Fibroblast of lung (primary cell): ENCODE measurements around the gene SGCG. TPM values are rescaled to one million over a fixed set of nuclear protein-coding genes. Genes with fewer than 3 reads are reported as not detected.

Experiments
- DNase-seq, 2 donors: peaks; one replicate each; pipeline versions ENCODE4 v3.0.0 to v3.0.0-alpha.2; 2010; ENCODE audit warnings: low read depth in 2 of 2
- H2AFZ ChIP-seq: 2 replicates; pipeline ENCODE4 v1.5.1; 2012; ENCODE audit warnings: low read length, control low read depth, inconsistent platforms
- H3K27ac ChIP-seq: 2 replicates; pipeline ENCODE4 v1.5.1; 2011; ENCODE audit warnings: low read length, control low read depth; ENCODE audit not compliant: insufficient read depth
- H3K27me3 ChIP-seq: 2 replicates; pipeline ENCODE4 v1.5.1; 2011; ENCODE audit warnings: mild to moderate bottlenecking, low read length; ENCODE audit not compliant: control insufficient read depth, insufficient read depth
- H3K36me3 ChIP-seq: 2 replicates; pipeline ENCODE4 v1.5.1; 2011; ENCODE audit warnings: low read length; ENCODE audit not compliant: control insufficient read depth, insufficient read depth
- H3K4me1 ChIP-seq: 2 replicates; pipeline ENCODE4 v1.5.1; 2011; ENCODE audit warnings: low read length; ENCODE audit not compliant: control insufficient read depth, insufficient read depth; ENCODE audit errors: extremely low read depth
- H3K4me2 ChIP-seq: 2 replicates; pipeline ENCODE4 v1.5.1; 2011; ENCODE audit warnings: low read length, control low read depth; ENCODE audit not compliant: insufficient read depth; ENCODE audit errors: extremely low read depth
- H3K4me3 ChIP-seq, 4 experiments: fragments of 200-600 bp in 1 of 4; sonication (generic) in 1 of 4; replicated peaks in 1 of 4; 2 replicates each; pipeline ENCODE4 v1.5.1; 2011 to 2016; ENCODE audit warnings: low read length in 4 of 4, low read depth in 3 of 4, mild to moderate bottlenecking in 3 of 4, control low read depth in 2 of 4, inconsistent platforms in 1 of 4, mixed read lengths in 1 of 4; ENCODE audit not compliant: insufficient read depth in 1 of 4; ENCODE audit errors: control extremely low read depth in 1 of 4
- H3K79me2 ChIP-seq: 2 replicates; pipeline ENCODE4 v1.5.1; 2012; ENCODE audit warnings: mild to moderate bottlenecking, low read length, inconsistent platforms; ENCODE audit not compliant: control insufficient read depth, insufficient read depth
- H3K9ac ChIP-seq: 2 replicates; pipeline ENCODE4 v1.5.1; 2011; ENCODE audit warnings: mild to moderate bottlenecking, low read length, control low read depth; ENCODE audit not compliant: insufficient read depth
- H3K9me3 ChIP-seq: 2 replicates; pipeline ENCODE4 v1.5.1; 2012; ENCODE audit warnings: low read depth, low read length; ENCODE audit not compliant: control insufficient read depth, insufficient read depth
- H4K20me1 ChIP-seq: 2 replicates; pipeline ENCODE4 v1.5.1; 2011; ENCODE audit warnings: low read length; ENCODE audit not compliant: control insufficient read depth, insufficient read depth; ENCODE audit errors: extremely low read depth
- CTCF ChIP-seq, 2 donors: IDR thresholded peaks in 1 of 2; conservative IDR thresholded peaks in 1 of 2; 1 replicate in 1 of 2; 2 replicates in 1 of 2; pipeline ENCODE4 v1.5.1; 2011 to 2012; ENCODE audit warnings: low read length in 2 of 2, control low read depth in 1 of 2, inconsistent platforms in 1 of 2, low read depth in 1 of 2, mild to moderate bottlenecking in 1 of 2
- EZH2 ChIP-seq: IDR thresholded peaks from 2 replicates; pipeline ENCODE4 v1.5.1; 2012; ENCODE audit warnings: low read length, control low read depth, mild to moderate bottlenecking; ENCODE audit errors: missing control alignments
- polyA plus RNA-seq, 2 donors: library from polyadenylated mRNA; depleted of rRNA in 1 of 2; stranded (reverse) in 1 of 2; unstranded in 1 of 2; fragments of >200 nt; gene quantifications; 2 replicates each; pipeline ENCODE4 v1.2.1, GENCODE V29; 2011 to 2012; ENCODE audit warnings: missing spikeins in 1 of 2
- total RNA-seq: library from RNA; depleted of rRNA; stranded (reverse); fragments of >200 nt; gene quantifications from 2 replicates; pipeline ENCODE4 v1.2.1, GENCODE V29; 2014

Gene SGCG
- total and polyA plus RNA-seq, 2 donors (not counting 1 experiment from before 2014, with no cell fraction given) = 0.14 to 1.5 TPM

DNA sequence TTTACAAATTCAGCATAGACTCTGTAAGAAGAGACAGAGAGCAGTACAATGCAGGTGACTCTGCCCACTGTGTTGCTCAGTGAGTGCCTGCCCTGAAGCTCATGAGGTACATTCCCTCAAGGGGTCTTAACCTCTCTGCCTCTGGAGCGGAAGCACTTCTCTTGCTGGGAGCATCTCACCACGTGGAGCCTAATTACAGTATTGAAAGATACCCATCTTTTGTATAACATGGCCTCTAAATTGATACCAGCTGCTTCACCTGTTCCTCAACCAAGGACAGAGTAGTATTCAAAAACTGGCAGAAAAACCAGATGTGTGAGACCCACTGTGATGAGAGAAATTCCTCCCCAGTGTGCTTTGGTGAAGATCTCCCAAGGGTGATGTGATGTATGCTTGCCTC lies 175.6 kb downstream of the SGCG start:
- Histone ChIP-seq H3K9me3 (no peaks in the 10 kb centered on the region), H3K4me2 (no peak overlapping the region), H4K20me1 (no peaks in the 10 kb centered on the region), H3K27ac (no peak overlapping the region), H3K36me3 (peaks cover 18% of the 10 kb centered on the region), H3K79me2 (peaks cover 35% of the 10 kb centered on the region), H2AFZ (no peak overlapping the region), H3K4me1 (no peaks in the 10 kb centered on the region), H3K9ac (no peak overlapping the region), H3K27me3 (no peaks in the 10 kb centered on the region), H3K4me3 (no peak overlapping the region)
- TF ChIP-seq EZH2 = no peak
- no peak for TF ChIP-seq CTCF (conservative IDR thresholded peaks at IDR 0.05 in 1 of 2, IDR thresholded peaks at IDR 0.05 in 1 of 2; ENCODE audit: low read depth in 1 of 2, low read length in 2 of 2)
- no peak for DNase-seq

DNA sequence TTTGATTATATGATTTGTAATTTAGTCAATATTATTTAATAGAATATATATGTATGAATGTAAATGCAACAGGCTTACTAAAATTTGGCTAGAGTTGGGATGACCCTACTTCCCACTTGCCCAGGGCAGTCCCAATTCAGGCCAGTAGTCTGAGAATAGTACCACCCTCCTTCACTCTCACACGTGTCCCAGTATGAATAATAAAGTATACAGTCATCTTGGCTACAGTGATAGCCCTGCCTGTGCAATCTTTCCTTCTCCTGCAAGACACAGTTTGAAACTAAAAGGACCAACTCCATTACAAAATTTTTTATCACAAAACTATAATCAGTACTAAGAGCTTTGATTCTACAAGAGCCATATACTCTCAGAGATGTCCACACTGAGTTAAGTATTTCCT lies 176.6 kb downstream of the SGCG start:
- Histone ChIP-seq H3K9me3 (no peaks in the 10 kb centered on the region), H3K4me1 (no peaks in the 10 kb centered on the region), H3K36me3 (peaks cover 15% of the 10 kb centered on the region), H3K27ac (no peak overlapping the region), H3K27me3 (no peaks in the 10 kb centered on the region), H3K4me3 (no peak overlapping the region), H3K4me2 (no peak overlapping the region), H3K79me2 (peaks cover 27% of the 10 kb centered on the region), H2AFZ (no peak overlapping the region), H4K20me1 (no peaks in the 10 kb centered on the region), H3K9ac (no peak overlapping the region)
- DNase-seq = peak in 1 of 2 donors; percentile 26
- no peak for TF ChIP-seq CTCF (conservative IDR thresholded peaks at IDR 0.05 in 1 of 2, IDR thresholded peaks at IDR 0.05 in 1 of 2; ENCODE audit: low read depth in 1 of 2, low read length in 2 of 2)
- no peak for TF ChIP-seq EZH2

DNA sequence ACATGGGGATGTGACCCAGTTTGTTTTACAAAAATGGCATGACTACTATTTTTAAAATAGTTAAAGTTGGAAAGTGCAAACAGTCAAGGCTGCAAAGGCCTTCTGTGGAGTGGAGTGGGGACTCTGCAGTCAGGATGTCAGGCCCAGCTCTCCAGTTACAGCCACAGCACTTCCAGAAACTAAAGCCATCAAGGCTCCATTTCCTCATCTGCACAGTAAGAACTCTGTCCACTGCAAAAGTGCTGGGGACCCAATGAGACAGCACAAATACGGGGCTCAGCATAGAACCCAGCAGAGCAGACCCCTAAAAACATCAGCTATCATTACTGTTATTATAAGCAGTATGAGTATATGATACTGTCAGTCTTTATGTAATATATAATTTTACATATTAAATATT lies 179.1 kb downstream of the SGCG start:
- Histone ChIP-seq H3K4me3 (no peak overlapping the region), H2AFZ (no peak overlapping the region), H3K79me2 (peaks cover 15% of the 10 kb centered on the region), H3K27ac (peak overlapping the region; percentile 11), H3K4me2 (no peak overlapping the region), H3K4me1 (no peaks in the 10 kb centered on the region), H3K36me3 (peaks cover 10% of the 10 kb centered on the region), H4K20me1 (no peaks in the 10 kb centered on the region), H3K9me3 (no peaks in the 10 kb centered on the region), H3K9ac (no peak overlapping the region), H3K27me3 (no peaks in the 10 kb centered on the region)
- TF ChIP-seq CTCF (conservative IDR thresholded peaks at IDR 0.05 in 1 of 2, IDR thresholded peaks at IDR 0.05 in 1 of 2; ENCODE audit: low read depth in 1 of 2, low read length in 2 of 2) (no peak), EZH2 (no peak)
- no peak for DNase-seq
